GM21423 (cell line): ENCODE data around the gene ISL1.

Experiments
- ATAC-seq: cut with Tn5 transposase; IDR thresholded peaks from one replicate; pipeline ENCODE4 v1.9.1; 2021; ENCODE audit warnings: mild to moderate bottlenecking, moderate library complexity; ENCODE audit not compliant: unreplicated experiment

The ISL1 gene

DNA sequence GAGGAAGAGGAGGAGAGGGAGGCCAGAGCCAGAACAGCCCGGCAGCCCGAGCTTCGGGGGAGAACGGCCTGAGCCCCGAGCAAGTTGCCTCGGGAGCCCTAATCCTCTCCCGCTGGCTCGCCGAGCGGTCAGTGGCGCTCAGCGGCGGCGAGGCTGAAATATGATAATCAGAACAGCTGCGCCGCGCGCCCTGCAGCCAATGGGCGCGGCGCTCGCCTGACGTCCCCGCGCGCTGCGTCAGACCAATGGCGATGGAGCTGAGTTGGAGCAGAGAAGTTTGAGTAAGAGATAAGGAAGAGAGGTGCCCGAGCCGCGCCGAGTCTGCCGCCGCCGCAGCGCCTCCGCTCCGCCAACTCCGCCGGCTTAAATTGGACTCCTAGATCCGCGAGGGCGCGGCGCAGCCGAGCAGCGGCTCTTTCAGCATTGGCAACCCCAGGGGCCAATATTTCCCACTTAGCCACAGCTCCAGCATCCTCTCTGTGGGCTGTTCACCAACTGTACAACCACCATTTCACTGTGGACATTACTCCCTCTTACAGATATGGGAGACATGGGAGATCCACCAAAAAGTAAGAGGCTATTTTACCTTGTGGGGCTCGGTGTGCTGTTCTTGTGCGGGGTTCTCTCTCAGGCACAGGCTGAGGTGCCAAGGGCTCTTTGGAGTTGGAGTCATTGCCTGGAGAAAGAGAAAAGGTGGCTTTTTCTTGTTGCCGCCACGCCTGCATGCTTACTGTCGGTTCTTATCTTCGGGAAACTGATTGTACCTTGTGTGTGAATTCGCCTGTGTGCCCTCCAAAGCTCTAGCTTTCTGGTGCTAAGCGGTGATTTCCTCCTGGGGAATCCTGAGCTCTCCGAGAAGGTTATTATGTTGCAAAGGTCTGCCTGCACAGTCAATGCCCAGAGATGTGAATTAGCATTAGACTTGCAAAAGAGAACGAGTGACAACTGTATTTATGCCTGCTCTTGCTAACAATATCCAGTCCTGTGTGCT is at the start of gene ISL1:
Gene ISL1 (plus strand): TSS at position 318 of the 991 bp plus-strand sequence. CDS start 224 bp downstream, at position 542.
- ATAC-seq: no peak

DNA sequence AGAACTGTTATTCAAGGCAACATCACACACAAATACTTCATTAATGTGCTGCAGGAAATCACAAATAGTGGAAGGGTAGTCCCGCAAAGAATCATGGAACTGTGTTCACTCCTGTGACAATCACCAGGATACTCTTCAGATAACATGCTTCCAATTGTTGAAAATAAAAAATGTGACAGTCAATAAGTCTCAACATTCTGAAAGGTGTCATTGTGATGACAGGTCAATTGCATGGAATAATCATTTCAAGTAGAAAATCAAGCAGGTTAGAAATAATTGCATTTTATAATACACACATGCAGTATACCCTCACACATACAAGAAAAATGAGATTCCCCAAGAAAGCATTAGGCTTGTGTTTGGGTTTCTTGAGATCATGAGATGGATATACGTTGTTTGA is 46.4 kb upstream of the ISL1 start:
- ATAC-seq: no peak

DNA sequence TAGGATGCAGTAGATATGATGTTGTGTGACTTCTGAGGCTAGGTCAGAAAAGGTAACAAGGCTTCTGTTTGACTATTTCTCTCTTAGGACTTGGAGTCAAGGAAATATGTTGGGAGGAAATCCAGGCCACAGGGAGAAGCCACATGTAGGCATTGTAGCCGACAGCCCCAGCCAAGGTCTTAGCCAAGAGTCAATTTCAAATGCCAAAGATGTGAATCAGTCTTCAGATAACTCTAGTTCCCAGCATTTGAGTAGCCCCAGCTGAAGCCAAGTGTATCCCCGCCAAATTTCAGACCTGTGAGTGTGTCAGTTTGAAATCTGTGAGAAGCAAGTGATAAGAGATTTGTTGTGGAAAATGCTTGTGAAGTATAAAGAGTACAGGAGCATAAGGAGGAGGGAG is 38.1 kb upstream of the ISL1 start:
- no peak for ATAC-seq

DNA sequence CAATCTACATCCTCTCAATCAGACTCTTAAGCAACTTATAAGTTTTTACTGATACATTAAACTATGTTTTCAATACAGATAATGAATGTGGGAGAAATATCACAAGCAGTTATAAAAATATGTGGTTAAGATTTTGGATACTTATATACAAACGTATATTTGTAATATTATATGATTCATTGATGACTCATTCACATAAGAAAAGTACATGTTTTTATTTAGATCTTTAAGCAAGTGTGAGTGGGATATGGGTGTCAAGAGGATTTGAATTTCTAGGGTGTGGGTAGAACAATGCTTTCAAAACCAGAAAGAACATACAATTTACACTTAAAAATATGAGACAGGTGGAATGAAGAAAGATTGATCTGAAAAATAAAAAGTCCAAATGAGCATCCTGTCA is 36.1 kb upstream of the ISL1 start:
- no peak for ATAC-seq

DNA sequence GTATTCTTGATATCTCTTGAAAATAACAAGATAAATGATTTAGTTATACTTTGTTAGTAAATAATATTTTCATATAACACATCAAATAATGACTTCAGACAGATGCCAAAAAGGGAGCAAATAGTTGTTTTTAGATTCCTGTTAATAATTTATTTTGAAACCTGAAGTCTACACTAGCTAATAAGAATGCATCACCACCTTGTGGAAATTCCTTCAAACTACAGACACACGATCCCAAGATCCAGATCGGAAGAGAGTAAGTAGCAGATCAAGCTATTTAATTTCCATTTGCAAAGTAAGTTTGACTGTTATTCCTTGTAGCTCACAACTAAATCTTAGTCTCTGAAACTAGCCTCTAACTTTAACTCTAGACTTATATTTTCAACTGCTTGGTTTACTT is 35.5 kb upstream of the ISL1 start:
- ATAC-seq: no peak

DNA sequence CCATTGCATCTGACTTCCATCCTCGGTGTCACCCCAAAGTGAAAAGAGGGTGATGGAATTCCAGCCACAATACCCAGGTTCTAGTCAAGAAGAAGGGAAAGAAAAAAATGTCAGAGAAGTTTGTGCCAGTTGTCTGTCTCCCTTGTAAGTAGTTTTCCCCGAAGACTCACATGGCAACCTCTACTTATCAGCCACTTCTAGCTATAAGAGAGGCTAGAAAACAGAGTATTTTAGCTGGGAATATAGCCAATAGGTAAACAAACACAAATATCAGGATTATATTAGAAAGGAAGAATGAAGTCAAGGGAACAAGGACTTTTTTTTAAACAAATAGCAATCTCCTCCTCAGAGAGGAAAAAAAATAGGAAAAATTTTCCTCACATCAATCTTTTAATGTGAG is 12.2 kb upstream of the ISL1 start:
- no peak for ATAC-seq

DNA sequence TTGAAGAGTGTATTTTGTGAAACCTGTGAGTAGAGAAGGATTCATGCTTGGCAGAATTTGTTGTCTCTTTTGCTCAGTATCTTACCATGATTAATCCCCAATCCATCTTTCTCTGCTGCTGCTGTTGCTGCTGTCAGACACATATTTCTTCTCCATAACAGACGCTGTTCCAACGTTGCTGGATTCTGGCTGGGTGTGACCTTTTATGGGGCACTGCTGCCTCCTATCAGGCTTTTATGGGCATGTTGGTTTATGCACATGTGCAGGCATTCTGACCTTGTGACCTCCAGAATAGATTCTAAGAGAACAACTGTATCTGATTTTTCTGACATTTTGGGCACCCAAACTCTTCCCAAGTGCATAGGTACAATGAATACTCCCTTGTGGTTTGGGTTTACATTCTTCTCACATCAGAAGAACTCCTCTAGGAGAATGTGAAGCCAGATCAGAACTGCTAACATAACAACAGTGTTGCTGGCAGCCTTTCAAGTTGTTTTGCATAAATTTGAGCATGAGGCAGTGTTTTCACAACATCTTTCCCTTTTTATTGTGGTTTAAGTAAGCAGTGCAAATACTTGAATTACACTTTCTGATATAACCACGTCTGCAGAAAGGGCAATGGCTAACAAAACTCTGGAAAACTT is 9.2 kb upstream of the ISL1 start:
- no peak for ATAC-seq

DNA sequence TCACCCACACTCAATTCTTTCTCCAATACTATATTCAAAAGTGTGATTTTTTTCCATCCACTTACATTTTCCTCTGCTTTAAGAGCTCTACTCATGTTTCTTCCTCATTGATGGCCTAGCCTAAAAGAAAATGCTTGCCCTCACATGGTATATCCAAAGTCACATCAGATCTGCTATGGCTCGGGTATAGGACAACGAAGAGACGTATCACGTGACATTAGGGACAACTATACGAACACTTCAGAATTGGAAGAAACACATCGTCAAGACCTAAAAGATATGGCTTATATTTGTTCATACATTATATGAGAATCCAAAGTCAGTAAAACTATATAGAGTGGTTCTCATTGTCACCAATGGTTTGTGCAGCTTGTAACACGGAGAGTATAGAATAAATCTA is 8.2 kb upstream of the ISL1 start:
- ATAC-seq: no peak

DNA sequence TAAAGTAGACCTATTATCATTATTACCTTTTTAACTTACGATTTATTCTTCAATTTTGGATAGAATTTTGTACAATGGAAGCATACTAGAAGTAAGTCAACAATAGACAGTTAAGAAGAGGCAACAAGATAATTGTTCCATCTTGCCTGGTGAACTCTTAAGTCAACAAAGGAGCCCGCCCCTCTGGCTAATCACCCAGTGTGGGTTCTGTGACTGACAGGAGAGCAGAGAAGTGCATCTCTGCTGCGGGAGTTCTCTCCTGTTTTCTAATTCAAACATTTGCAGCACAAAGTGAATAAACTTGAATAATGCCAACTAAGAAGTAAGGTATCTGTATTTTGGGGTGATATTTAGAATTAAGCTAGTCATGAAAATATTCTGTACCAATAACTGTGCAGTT is 6.7 kb upstream of the ISL1 start:
- ATAC-seq: no peak

DNA sequence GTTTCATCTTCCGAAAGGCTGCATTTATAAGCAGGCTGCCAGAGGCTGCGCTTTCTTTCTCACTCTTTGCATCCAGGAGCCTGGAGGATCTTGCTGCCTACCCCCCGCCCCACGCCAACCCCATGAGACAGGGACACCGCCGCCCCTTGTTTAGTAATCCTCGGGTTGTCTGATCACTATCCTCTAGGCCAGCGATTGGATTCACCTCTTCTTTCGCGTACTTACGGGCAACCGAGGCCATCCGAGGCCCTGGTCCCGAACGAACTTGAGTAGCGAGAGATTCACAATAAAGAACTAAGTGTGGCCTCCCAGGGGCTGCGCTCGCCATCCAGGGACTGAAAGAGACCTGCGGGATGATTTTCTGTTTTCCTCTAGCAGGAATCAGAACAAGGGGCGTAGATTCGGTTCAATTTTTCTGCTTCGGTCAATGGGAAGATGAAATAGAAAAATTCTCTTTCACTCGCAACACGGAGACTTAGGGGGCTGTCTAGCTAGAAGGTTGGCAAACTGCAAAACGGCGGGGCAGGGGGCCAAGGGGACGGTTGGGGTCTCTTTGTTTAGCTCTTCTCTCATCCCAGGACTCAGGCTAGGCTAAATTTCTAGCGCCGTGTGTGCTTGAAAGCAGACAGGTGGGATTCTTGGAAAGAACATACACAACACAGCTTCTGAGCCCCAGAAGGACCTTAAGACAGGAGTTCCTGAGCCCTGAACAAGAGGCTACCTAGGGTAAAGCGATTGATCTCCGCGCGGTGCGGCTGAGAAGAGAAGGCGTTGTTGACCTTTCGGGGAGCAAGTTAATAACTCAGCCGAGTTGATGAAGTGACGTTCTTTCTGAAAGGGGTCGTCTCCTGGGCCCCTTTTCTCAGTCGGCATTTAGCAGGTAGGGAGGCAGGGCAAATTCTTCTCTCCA is 5.8 kb upstream of the ISL1 start:
- no peak for ATAC-seq

DNA sequence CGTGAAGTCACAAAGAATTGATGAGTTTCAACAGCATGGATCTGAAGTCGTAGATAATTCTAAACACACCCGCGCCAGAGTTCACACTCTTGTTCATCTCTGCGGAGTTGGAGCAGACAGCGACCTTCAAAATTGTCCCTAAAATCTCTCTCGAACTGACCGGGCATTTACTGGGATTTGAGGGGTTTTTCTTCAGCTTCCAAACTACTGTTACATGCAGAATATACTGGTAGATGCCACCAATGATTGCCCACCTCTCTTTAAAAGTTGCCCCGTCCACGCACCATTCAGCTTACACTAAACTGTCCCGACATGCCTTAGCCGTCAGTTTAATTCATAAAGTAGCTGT is 5.2 kb upstream of the ISL1 start:
- no peak for ATAC-seq

DNA sequence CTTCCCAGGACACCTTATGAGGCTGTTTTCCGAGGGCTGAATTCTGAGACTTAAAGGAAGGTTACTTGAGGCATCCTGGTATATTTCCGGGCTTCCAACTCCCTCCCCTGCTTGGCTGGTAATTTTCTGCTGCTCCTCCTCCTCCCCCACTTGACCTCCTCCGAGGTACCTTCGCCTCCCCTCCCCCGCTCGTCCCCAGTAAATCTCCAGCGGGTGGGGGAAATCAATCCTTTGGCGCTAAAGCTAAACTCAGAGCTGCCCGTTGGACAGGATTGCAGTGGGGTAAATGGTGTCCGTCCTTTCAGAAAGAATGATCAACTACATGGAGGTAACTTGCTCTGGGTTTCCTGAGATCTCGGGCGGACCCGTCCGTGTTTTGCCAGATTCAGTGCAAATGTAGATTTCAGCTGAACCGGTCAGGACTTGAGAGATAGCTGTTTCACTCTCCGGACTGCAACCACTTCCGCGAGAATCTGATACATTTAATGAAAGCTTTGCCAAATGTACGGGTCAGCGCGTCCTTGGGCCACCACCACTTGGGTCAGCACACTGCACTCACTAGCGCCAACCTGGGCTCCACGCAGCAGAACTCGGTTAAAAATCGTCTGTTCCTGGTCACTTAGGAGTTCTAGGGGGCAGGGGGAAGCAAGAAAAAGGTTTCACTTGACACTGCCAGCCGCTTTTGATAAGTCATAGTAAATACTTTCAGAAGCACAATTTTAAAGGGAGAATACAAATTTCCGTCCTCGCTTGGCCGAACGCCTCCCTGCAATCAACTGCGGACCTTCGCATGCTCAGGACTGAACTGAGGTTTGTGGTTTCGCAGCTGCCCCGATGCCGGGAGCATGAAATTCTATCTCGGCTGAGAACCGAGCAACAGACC is 4.6 kb upstream of the ISL1 start:
- no peak for ATAC-seq

DNA sequence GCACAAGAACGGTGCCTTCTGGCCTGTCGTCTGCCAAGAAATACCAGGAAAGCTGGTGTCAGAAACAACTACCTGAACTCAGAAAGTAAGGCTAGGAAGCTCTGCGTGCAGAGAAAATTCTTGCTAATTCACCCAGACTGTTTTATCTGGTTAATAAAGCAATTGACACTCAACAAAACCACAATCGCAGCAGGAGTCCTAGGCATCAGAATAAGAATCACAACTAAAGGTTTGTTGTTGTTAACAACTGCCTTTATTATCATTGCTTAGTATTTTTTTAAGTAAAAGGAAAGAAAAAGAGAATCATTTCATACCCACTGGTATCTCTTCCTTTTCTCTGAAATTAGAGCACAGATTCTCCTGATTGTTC is 3.9 kb upstream of the ISL1 start:
- no peak for ATAC-seq

DNA sequence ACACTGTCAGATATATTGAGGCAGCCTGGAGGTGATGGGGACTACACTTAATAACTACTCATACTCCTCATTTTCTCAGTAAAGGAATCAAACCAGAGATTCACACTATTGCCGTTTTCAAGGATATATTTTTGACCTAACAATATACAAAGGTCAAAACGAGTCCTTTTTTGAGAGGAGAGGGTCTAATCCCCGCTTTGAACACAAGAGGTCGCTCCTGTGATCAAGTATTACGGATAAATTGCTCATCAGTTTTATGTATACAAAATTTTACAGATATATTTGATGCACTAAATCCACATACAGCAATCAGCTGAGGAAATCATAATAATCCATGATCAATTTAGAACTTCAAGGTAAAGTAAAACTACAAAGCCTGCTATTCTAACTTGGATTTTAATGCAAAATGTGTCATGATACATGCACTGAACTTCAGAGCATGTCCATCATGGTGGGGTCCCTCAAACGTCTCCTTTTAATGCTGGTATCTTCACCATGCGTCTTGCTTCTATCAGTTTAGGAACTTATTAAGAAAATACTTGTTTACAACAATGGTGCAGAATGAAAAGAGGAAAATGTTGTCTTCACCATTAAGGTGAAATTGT is 2.5 kb upstream of the ISL1 start:
- no peak for ATAC-seq

DNA sequence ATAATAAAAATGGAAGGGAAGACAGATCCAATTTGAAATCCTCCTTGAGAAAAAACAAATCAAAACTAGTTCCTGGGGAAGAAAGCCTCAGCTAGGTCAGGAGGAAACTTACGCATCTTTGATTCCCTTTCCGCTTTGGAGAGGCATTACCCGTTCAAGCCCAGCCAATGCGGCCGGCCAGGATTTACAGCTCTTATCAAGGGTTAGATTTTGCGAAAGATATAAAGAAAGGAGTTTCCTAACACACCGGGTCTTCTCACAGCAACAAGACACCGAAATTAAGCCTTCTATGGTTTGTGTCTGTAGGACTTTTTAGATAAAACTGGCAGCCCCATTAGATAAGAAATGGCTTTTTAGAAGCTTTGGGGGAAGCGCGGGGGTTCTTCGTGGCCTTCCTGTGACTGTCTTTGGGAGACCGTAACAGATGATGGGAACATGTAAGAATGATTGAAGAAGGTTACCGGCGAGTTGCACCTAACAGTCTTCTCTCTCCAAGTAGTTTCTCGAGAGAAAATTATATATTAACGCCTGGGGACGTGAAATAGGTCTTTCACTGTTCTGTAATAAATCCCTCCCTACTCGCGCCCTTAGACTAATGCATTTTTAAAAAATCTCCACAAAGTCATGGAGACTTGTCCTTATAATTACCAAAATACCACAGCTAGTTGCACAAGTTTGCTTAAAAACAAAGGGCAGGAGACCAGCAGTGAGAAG is 1.3 kb upstream of the ISL1 start:
- ATAC-seq: no peak

DNA sequence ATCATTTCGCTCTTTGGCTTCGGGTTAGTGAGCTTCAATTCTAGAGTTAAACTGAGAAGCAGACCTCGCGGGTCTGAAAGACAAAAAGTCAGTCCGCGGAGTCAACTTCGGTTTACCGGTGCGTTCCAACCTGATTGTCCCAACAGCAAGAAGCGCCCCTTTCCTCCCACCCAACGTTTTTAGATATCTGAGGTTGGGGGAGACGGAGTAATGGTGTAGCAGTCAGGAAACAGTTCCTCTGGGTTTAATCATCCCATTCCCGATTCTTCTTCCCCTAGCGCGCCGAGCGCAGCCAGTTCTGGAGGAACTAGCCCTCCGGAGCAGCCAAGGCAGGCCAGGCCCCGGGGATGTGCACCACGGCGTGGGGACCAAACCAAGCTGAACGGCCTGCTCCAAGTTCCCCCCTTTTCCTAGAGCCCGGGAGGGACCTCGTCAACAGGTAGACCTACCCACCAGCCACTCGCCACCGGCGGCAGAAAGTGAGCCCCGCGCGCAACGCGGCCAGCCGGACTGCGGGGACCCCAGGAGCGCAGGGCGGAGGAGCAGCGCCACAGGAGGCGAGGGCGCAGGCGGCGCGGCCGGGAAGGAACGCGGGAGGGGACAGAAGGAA is 622 bp upstream of the ISL1 start:
- ATAC-seq: no peak

DNA sequence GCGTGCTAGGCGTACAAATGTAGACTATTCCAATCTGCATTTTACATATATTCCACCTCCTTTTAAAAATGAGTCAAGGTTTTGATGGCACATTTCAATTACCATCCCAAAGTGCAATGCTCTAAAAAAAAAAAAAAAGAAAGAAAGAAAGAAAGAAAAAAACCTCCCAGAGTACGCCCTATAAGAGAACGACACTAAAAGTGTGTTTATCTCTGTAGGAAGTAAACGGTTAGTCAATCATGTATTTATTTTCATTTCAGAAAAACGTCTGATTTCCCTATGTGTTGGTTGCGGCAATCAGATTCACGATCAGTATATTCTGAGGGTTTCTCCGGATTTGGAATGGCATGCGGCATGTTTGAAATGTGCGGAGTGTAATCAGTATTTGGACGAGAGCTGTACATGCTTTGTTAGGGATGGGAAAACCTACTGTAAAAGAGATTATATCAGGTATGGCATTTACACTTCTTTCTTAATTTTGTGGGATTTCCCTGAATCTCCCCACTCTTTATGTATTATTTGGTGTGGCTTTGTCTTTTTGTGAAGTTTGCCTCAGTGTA is 1.1 kb downstream of the ISL1 start:
- no peak for ATAC-seq

DNA sequence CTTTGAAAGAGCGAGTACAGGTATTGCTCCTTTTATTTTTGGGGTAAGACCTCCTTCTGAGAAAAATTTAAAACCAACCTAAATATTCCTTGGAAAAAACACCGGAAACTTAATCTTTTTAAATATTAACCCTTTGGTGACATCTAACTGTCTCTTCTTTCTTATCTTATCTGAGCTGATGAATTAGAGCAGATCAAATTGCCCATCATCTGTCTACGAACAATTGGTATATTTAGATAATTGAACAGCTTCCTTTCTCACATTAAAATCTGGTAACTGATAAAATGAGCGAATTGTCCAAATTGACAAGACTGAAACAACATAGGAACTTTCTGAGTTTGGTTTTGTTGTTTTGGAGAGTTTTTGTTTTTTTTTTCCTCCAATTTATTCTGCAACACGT is 2.0 kb downstream of the ISL1 start:
- ATAC-seq: no peak
